GM23338 (cell line): ENCODE results near the gene RPS6KA5.

ENCODE experiments used
- CTCF ChIP-seq, 2 experiments: fragments of 200-600 bp in 1 of 2; sonication (generic) in 1 of 2; conservative IDR thresholded peaks; 2 replicates each; pipeline versions ENCODE4 v1.5.1 to v1.6.1; 2016 to 2017; ENCODE audit warnings: antibody characterized with exemption in 2 of 2, low read depth in 2 of 2, mild to moderate bottlenecking in 2 of 2, moderate library complexity in 1 of 2
- EZH2 ChIP-seq: fragments of 200-600 bp; sonication (generic); IDR thresholded peaks from one replicate; pipeline ENCODE4 v1.8.0; 2017; ENCODE audit warnings: antibody characterized with exemption, mild to moderate bottlenecking, low read depth; ENCODE audit not compliant: unreplicated experiment
- EZH2phosphoT487 ChIP-seq: fragments of 200-600 bp; sonication (generic); IDR thresholded peaks from one replicate; pipeline ENCODE4 v1.8.1; 2018; ENCODE audit warnings: antibody characterized with exemption; ENCODE audit not compliant: unreplicated experiment

GRCh38 chr14:90893510-90893909 is 166.9 kb downstream of the RPS6KA5 start:
- TF ChIP-seq CTCF (conservative IDR thresholded peaks at IDR 0.05; ENCODE audit: low read depth in 2 of 2) = no peak
- TF ChIP-seq EZH2phosphoT487 = no peak
- no peak for TF ChIP-seq EZH2
